GM18868 (cell line): ENCODE data around the gene PPL.

ENCODE experiments used
- ATAC-seq: cut with Tn5 transposase; IDR thresholded peaks from one replicate; pipeline ENCODE4 v1.9.1; 2021; ENCODE audit warnings: mild to moderate bottlenecking, moderate library complexity; ENCODE audit not compliant: unreplicated experiment

The PPL gene

DNA sequence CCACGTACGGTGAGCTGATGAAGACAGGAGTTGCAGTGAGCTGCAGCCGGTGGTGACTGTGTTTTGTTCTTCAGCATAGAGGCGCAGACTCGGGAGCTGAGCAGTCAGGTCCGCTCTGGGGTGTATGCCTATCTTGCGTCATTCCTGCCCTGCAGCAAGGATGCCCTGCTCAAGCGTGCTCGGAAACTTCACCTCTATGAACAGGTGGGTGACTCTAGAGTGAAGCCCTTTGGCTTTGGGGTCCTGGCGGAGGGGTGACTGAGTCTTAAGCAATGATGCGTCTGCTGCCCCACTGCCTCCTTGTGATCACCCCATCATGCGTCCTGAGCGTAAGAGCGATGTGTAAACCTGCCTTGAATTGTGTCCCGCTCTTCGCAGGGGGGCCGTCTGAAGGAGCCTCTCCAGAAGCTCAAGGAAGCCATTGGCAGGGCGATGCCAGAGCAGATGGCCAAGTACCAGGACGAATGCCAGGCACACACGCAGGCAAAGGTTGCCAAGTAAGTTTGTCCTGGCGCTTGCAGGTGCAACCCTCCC is 66.7 kb downstream of the PPL start:
- ATAC-seq: no peak

DNA sequence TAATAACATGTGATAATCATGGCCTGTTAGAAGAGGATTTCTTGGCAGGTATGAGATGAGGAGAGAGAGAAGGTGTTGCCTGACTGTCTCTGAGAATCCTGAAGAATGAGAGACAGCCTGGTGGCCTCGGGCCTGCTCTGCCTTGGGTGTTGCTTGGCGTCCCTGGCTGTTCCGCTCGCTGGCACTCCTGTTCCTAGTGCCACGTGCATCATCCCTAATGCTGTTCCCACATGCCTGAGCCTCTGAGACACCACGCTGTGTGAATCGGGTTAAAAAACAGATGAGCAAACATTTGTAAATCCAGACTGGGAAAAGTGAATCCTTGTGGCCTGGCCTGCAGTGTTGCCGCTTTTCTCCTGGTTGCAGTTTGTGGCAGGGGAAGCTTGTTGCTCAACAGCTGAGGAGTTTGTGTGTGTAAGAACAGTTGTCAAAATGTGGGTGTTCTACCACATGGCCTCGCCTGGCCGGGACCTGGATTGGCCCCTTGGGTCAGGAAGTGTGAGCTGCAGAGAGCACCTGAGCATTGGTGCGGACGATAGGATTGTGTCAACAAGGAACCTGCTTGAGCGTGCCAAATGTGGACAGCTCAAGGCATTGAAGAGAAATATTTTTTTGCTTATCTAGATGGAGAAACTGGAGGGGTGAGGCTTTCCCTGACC is 67.7 kb downstream of the PPL start:
- no peak for ATAC-seq

DNA sequence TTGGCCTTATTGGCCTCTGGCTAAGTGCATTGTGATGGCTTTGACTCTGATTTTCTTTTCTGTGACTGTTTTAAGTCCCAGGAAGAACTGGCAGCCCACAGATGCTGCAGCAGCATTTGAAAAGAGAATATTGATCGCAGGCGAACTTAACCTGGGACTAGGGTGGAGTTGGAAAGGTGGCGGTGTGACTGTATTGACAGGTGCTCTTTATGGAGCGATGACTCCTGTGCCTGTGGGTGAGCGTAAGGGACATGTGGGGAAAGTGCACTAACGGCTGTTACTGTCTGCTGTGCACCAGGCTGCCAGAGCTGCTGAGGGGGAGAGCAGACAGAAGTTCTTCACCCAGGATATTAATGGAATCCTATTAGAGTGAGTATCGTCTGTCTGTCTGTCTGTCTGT is 68.4 kb downstream of the PPL start:
- no peak for ATAC-seq

DNA sequence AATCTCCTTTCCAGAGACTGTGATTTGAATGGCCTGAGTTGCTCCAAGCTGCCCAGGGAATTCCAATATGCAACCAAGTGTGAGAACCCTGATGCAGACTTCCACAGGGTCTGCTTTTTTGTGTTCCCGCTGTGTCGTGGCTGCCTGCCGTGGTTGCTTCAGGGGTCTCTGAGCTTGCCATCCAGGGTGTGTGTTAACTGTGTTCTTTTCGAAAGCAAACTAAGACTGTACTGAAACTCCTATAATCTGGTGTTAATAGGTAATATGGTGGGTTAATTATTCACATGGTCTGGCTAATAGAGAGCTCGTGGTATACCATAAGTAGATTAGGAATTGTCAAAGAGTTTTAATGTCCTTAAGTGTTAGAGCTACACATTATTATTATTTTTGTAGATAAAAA is 68.9 kb downstream of the PPL start:
- no peak for ATAC-seq

DNA sequence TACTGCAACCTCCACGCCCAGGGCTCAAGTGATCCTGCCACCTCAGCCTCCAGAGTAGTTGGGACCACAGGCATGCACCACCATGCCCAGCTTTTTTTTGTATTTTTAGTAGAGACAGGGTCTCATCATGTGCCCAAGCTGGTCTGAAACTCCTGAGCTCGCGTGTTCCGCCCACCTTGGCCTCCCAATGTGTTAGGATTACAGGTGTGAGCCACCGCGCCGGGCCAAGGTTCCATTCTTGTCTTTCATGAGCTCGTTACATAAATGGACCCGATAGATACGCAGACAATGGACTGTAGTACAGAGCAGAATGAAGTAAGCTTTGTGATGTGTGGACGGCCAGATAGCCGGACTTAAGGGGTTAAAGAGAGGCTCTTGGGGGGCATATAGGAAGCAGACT is 70.4 kb downstream of the PPL start:
- ATAC-seq: no peak

DNA sequence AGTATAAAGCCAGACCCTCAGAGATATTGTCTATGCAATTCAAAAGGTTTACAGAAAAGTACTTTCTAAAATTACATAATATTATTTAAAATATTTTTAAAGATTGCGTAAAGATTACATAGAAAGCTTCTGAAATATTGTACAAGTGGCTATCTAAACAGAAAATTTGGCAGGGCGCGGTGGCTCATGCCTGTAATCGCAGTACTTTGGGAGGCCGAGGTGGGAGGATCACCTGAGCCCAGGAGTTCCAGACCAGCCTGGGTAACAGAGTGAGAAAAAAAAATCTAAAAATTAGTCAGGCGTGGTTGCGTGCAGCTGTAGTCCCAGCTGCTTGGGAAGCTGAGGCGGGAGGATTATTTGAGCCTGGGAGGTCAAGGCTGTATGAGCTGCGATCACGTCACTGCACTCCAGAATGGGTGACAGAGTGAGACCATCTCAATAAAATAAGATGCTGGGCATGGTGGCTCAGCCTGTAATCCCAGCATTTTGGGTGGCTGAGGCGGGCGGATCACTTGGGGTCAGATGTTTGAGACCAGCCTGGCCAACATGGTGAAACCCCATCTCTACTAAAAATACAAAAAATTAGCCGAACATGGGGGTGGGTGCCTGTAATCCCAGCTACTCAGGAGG is 71.6 kb downstream of the PPL start:
- no peak for ATAC-seq

DNA sequence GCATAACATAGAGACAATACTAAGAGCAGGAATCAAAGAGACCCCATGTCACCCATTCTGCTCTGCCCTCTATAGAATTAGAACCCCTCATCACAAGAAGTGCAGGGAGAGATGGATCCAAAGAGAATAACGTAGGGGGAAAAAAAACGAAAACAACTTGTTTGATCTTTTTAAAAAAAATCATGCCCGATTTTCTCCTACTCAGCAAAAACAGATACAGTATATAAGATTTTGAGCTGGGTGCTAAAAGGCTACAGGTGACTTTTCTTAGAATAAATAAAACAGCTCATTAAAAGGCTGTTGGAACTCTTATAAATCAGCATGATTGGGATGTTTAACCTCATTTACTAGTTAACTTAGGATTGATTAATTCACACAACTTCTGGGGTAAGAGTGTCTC is 72.2 kb downstream of the PPL start:
- no peak for ATAC-seq

DNA sequence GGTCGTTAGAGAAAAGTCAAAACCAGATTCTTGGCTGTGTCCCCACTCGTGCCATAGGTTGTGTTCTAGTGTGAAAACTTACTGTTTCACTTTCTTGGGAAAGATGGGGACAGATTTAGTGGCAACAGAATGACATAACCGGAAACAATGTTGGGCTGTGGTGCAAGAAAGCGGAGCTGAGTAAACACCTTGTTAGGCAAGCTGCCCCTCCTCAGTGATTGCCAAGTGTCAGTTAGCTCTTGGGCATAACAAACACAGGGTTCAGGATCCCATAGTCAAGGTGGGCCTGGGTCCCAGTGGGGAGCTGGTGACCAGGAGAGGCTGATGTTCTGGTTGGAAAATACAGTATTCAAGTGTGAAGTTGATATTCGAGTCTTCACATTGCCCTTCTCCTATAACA is 74.3 kb downstream of the PPL start:
- no peak for ATAC-seq

DNA sequence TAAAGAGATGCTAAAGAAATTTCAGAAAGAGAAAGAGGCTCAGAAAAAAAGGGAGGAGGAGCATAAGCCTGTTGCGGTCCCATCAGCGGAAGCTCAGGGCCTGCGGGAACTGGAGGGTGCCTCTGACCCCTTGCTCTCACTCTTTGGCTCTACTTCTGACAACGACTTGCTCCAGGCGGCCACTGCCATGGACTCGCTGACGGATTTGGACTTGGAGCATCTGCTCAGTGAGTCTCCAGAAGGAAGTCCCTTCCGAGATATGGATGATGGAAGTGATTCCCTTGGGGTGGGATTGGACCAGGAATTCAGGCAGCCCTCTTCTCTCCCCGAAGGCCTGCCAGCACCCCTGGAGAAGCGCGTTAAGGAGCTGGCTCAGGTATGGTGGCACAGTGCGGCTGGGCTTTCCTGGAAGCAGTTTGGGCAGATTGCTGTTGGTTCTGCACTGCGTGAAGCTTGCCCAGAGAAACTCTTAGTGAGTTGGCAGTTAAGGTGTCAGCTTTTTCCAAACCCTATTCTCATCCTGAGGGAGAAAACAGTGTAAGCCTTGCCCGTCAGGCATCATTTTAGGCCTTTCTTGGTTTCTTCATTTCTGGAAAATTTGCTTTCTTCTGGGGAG is 76.1 kb downstream of the PPL start:
- ATAC-seq: no peak

DNA sequence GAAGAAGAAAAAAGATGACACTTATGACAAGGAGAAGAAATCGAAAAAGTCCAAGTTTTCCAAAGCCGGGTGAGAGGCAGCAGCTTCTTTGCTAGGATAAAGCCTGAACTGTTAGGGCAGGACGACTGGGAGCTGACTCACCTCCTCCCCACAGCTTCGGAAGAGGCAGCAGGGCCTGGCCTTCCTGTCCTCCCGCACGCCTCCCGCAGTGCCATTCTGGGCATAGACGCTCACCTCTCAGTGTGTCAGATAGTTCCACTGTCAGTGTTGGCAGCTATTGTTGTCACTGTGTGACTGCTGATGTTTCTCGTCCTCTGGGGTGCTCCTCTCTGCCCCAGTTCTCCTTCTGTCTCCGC is 77.1 kb downstream of the PPL start:
- no peak for ATAC-seq

DNA sequence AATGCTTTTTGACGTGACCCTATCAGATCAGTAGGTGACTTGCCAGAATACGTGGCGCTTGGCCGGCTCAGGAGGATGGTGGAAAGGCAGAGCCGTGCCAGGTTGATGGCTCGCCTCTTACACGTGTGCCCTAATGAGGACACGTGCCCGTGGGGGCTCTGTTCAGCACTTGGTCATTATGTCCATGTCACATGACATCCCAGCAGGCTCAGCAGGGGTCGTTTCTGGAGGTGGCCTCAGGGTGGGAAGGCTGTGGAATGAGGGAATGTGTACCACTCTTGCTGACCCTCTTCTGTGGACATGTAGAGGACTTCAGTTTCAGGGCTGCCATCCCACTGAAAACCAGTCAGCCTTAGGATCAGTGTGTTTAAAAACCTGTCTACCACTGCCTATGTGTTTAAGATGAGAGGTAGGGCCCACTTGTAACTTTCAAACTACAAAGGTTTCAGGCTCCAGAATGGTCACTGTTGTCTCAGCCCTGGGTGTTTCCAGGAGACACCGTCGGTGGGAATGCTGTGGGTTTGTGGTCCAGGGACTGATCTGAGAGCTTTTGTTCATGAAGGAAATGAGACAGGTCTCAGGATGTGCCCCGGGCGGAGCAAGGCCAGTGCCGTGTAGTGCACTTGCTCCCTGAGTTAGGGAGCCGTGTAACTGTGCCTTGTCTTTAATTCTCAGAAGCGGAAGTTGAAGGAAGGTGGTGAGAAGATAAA is 77.6 kb downstream of the PPL start:
- ATAC-seq: no peak

DNA sequence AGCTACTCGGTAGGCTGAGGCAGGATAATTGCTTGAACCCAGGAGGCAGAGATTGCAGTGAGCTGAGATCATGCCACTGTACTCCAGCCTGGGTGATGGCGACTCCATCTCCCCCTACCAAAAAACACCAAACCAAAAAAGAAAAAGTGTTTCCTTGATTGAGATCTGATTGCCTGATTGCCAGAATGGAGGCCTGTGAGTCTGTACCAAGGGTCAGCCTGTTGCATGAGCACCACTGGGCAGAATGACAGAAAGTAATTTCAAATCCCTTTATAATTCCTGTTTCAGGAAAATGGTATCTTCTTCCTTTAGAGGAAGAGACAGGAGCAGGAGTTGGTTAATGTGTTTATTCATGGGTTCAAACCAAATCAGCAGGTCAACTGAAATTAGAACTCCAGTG is 81.1 kb downstream of the PPL start:
- no peak for ATAC-seq

DNA sequence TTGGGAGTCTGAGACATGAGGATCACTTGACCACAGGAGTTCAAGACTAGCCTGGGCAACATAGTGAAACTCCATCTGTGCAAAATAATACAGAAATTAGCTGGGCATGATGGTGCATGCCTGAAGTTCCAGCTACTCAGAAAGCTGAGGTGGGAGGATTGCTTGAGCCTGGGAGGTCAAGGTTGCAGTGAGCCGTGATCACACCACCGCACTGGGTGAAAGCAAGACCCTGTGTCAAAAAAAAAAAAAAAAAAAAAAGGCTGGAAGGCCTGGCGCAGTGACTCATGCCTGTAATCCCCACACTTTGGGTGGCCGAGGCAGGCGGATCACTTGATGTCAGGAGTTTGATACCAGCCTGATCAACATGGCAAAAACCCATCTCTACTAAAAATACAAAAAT is 81.6 kb downstream of the PPL start:
- ATAC-seq: no peak

DNA sequence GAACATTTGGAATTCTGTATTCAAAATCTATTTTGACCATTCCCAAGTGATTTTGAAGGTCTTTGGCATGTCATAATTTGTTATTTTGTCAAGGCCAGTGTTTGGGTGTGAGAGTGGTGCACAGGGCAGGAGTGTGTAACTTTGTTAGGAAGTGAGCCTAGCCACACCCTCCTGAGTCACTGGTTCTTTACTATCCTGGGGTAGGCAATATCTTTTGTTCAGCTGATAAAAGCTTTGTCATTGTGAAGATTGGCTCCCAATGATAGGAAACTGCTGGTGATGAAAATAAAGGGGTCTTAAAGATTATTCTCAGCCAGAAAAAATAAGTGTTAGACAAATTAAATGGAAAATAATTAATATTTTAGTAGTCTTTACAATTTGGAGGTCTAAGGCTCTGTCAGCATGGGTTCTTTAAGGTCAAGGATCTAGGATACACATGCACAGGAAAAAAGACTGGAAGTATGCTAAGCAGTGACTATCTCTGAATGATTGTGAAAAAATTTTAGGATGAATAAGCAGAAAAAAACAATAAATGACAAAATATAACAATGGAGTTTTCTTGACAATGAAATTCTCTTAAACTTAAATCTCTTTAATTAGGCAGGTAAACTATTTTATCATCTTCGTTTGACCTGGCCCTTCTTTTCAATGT is 84.6 kb downstream of the PPL start:
- no peak for ATAC-seq

DNA sequence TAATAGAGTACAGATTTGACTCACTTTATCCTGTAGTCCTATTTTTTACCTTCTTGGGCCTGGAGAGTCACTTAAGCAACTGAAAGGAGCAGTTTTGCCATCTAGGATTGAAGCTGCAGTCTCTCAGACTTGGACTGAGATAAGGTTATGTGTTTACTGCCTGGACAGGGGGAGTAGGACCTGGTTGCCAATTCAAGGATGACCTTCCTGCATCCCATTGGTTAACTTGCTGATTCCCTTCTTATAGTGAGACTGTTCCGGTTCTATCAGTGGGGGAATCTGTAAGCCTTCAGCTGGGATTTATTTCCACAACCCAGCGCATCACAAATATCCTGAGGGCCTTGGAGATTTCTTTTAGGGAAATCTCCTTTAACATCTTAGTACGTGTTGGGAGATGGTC is 86.7 kb downstream of the PPL start:
- no peak for ATAC-seq

DNA sequence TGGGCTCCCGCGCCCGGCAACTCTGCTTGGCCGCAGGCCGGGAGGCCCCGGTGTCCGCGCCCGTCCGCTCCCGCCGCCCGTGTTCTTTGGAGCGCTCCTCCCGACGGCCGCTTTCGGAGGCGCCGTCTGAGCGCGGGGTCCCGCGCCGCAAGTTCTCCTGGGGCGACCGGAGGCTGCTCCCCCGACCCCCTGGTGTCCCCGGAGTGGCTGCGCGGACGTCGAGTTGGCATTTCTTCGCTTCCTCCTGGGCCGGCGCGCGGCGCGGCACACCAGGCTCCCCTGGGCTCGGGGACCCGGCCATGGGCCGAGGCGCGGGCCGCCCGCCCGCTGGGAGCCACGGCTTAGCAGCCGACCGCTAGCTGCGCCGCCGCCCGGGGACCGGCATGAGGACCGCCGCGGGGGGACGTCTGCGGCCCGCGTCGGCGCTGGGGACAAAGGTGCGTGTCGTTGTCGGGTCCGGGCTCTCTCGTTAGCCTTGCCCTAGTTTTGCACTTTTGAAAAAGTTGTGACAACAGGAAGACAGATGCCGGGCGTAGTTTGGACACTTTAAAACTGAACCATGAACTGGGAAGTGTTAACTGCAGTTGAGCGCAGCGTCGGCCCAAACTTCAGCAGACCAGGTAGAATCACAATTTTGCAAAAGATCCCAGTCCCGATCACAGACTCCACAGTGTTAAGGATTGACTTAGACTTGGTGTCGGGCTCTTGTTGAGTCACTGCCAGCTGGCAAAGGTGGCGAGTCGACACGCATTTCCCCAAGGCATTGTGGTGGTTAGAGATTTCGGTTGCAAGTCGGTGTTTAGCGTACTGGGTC is 89.0 kb downstream of the PPL start:
- ATAC-seq: peak; percentile 15

DNA sequence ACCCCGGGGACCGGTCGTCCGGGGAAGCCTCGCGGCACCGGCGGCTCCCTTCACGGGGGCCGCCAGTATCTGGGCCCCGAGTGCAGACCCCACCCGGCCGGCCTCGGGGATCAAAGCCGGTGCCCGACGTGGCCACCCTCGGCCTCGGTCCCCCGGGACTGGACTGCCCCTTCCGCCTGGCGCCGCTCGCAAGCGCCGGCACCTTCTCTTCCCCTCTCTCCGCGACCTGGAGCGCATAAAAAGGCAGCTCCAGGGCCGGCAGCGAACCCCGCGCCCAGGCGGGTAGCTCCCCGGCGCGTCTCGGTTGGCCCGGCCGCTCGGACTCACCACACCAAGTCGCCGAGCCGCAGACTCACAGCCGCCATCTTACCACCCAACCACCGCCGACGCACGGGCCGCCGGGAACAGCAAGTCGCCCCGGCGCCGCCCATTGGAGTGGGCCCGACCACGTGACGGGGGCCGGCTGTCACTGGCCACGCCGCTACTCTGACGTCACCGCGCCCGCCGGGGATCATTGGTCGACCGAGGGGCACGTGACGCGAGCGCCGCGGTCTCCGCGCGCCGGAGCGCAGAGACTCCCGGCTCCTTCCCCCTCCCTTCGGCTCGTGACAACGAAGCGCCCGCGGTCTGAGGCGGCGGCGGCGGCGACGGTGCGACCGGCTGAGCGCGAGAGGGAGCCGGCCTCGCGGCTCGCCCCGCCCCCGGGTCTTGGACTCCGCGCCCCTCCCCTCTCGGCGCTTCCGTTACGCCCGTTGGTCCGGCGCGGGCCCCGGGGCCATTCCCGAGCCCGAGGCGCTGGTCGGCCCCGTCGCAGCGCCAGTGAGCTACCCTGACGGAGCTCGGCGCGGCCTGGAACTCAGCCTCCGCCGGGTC is 89.8 kb downstream of the PPL start, which contains the start of the genes GLYR1 and UBN1:
Gene GLYR1, minus strand, starts transcription at position 388 of the 873 bp plus-strand sequence. Its CDS starts 23 bp downstream, at position 365.
Gene UBN1, plus strand, starts transcription at position 581 of the 873 bp plus-strand sequence. CDS start 5,437 bp downstream, outside the sequence.
- peak; percentile 88 for ATAC-seq

DNA sequence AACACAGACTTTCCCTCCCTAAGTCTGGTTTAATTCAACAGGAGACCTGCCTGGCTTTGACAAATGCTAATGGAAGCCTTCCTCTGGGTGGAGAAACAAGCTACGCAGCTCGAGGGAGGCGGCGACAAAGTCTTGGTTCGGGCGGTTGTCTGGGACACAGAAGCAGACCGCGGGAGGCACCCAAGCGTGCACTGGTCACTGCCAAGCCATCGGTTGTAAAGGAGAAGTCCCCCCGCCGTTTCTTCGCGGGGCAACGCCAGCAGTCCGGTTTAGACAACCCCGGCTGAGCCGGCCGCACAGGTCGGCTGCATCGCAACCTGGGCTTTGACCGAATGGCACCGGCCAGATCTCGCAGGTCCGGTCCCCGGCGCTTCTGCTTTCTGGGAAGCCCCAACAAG is 90.4 kb downstream of the PPL start:
- peak; percentile 19 for ATAC-seq

DNA sequence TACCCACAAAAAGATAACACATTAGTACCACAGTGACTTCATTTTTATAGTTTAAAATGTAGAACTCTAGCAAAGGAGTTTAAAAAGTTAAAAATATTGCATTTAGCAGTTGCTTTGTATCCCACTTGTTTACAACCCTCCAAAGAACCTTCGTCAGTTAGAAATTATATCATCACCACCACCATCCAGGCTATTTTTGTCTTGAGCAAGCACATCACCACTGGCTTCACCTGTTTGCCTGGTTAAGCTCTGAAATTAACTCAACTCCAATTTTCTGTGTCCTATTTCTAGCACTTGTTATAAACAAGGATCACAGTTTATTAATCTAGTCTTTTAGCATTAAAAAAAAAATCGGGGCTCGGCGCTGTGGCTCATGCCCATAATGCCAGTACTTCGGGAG is 96.0 kb downstream of the PPL start:
- no peak for ATAC-seq
